ENCODE results near the gene USP6NL. TPM values are rescaled to one million over a fixed set of nuclear protein-coding genes. Genes with fewer than 3 reads are reported as not detected.
"Not testable (repeated sequence)": the region's sequence is repeated elsewhere in the genome, so short reads cannot be mapped to it uniquely, and the experiment has no call there.

Gene USP6NL
- polyA plus RNA-seq, 3 donors: 28.0 to 29.9 (median 28.2) TPM

- no peak for DNase-seq (ENCODE audit: extremely low read depth in 1 of 11, low read depth in 9 of 11, low spot score in 4 of 11)
Measured at GRCh38 chr10:11509036-11509435, 102.4 kb downstream of the USP6NL start.

- DNase-seq (ENCODE audit: extremely low read depth in 1 of 11, low read depth in 9 of 11, low spot score in 4 of 11): no peak
Measured at GRCh38 chr10:11506247-11506789, 105.1 kb downstream of the USP6NL start.

GRCh38 chr10:11505639-11506038, 105.8 kb downstream of the USP6NL start:
- no peak for DNase-seq (ENCODE audit: extremely low read depth in 1 of 11, low read depth in 9 of 11, low spot score in 4 of 11)

GRCh38 chr10:11504566-11505285, 106.7 kb downstream of the USP6NL start:
- DNase-seq (ENCODE audit: extremely low read depth in 1 of 11, low read depth in 9 of 11, low spot score in 4 of 11): no peak

GRCh38 chr10:11501600-11501999, 109.8 kb downstream of the USP6NL start:
- DNase-seq (ENCODE audit: extremely low read depth in 1 of 11, low read depth in 9 of 11, low spot score in 4 of 11): no peak

GRCh38 chr10:11499425-11500071, 111.9 kb downstream of the USP6NL start:
- DNase-seq (ENCODE audit: extremely low read depth in 1 of 11, low read depth in 9 of 11, low spot score in 4 of 11): no peak

- no peak for DNase-seq (ENCODE audit: extremely low read depth in 1 of 11, low read depth in 9 of 11, low spot score in 4 of 11)
Measured at GRCh38 chr10:11498399-11498798, 113.1 kb downstream of the USP6NL start.

- DNase-seq (ENCODE audit: extremely low read depth in 1 of 11, low read depth in 9 of 11, low spot score in 4 of 11): not testable (repeated sequence)
Measured at GRCh38 chr10:11494923-11495322, 116.5 kb downstream of the USP6NL start.

GRCh38 chr10:11493646-11494045, 117.8 kb downstream of the USP6NL start:
- no peak for DNase-seq (ENCODE audit: extremely low read depth in 1 of 11, low read depth in 9 of 11, low spot score in 4 of 11)

GRCh38 chr10:11491087-11491486, 120.4 kb downstream of the USP6NL start:
- DNase-seq (ENCODE audit: extremely low read depth in 1 of 11, low read depth in 9 of 11, low spot score in 4 of 11): no peak

- no peak for DNase-seq (ENCODE audit: extremely low read depth in 1 of 11, low read depth in 9 of 11, low spot score in 4 of 11)
Measured at GRCh38 chr10:11489591-11489990, 121.9 kb downstream of the USP6NL start.

GRCh38 chr10:11488126-11488525, 123.3 kb downstream of the USP6NL start:
- DNase-seq (ENCODE audit: extremely low read depth in 1 of 11, low read depth in 9 of 11, low spot score in 4 of 11): no peak

GRCh38 chr10:11483201-11484148, 128.0 kb downstream of the USP6NL start:
- no peak for DNase-seq (ENCODE audit: extremely low read depth in 1 of 11, low read depth in 9 of 11, low spot score in 4 of 11)

GRCh38 chr10:11482306-11482705, 129.1 kb downstream of the USP6NL start:
- no peak for DNase-seq (ENCODE audit: extremely low read depth in 1 of 11, low read depth in 9 of 11, low spot score in 4 of 11)

- DNase-seq (ENCODE audit: extremely low read depth in 1 of 11, low read depth in 9 of 11, low spot score in 4 of 11): no peak
Measured at GRCh38 chr10:11480687-11481086, 130.8 kb downstream of the USP6NL start.

GRCh38 chr10:11479300-11479699, 132.2 kb downstream of the USP6NL start:
- no peak for DNase-seq (ENCODE audit: extremely low read depth in 1 of 11, low read depth in 9 of 11, low spot score in 4 of 11)

- no peak for DNase-seq (ENCODE audit: extremely low read depth in 1 of 11, low read depth in 9 of 11, low spot score in 4 of 11)
Measured at GRCh38 chr10:11478807-11479206, 132.6 kb downstream of the USP6NL start.

GRCh38 chr10:11475831-11476434, 135.5 kb downstream of the USP6NL start:
- DNase-seq (ENCODE audit: extremely low read depth in 1 of 11, low read depth in 9 of 11, low spot score in 4 of 11): no peak

GRCh38 chr10:11473128-11473760, 138.2 kb downstream of the USP6NL start:
- DNase-seq (ENCODE audit: extremely low read depth in 1 of 11, low read depth in 9 of 11, low spot score in 4 of 11): no peak

All from renal cortex interstitium (tissue), 11 donors.